HepG2 (cell line): Measurements from ENCODE around the gene C1QC. TPM values are rescaled to one million over a fixed set of nuclear protein-coding genes. Genes with fewer than 3 reads are reported as not detected.
A peak's percentile ranks its signal among the peaks of the same experiment; 100 is the strongest.

Source experiments
- DDIT3 ChIP-seq: sonication (generic); formaldehyde crosslinking; IDR thresholded peaks from 2 replicates; pipeline ENCODE4 v1.4.0; 2020; ENCODE audit warnings: mild to moderate bottlenecking, missing genetic modification reagents
- FOSL2 ChIP-seq: sonication (generic); formaldehyde crosslinking; IDR thresholded peaks from 2 replicates; pipeline ENCODE4 v1.4.0; 2020; ENCODE audit warnings: missing genetic modification reagents
- HHEX ChIP-seq: IDR thresholded peaks from 2 replicates; pipeline ENCODE4 v1.6.1; 2016; ENCODE audit warnings: control low read depth
- HMGA1 ChIP-seq: sonication (generic); formaldehyde crosslinking; conservative IDR thresholded peaks from 2 replicates; pipeline ENCODE4 v1.4.0; 2020; ENCODE audit warnings: missing genetic modification reagents
- MATR3 ChIP-seq: sonication (generic); formaldehyde crosslinking; IDR thresholded peaks from 2 replicates; pipeline ENCODE4 v1.4.0; 2020; ENCODE audit warnings: missing genetic modification reagents
- MIER3 ChIP-seq: IDR thresholded peaks from 2 replicates; pipeline ENCODE4 v1.6.1; 2016; ENCODE audit warnings: missing compliant biosample characterization, borderline replicate concordance
- MIXL1 ChIP-seq: IDR thresholded peaks from 2 replicates; pipeline ENCODE4 v1.6.1; 2016
- NFYB ChIP-seq: sonication (generic); formaldehyde crosslinking; IDR thresholded peaks from 2 replicates; pipeline ENCODE4 v1.4.0; 2020; ENCODE audit warnings: missing genetic modification reagents
- PRDM15 ChIP-seq: sonication (generic); formaldehyde crosslinking; IDR thresholded peaks from 2 replicates; pipeline ENCODE4 v1.4.0; 2020; ENCODE audit warnings: missing genetic modification reagents
- SCMH1 ChIP-seq: sonication (generic); formaldehyde crosslinking; IDR thresholded peaks from 2 replicates; pipeline ENCODE4 v1.9.0; 2021; ENCODE audit warnings: missing genetic modification reagents, mild to moderate bottlenecking, borderline replicate concordance
- SP5 ChIP-seq: IDR thresholded peaks from 2 replicates; pipeline ENCODE4 v1.6.1; 2016; ENCODE audit warnings: low read depth, borderline replicate concordance
- TSC22D2 ChIP-seq: sonication (generic); formaldehyde crosslinking; IDR thresholded peaks from 2 replicates; pipeline ENCODE4 v1.5.1; 2020; ENCODE audit warnings: missing genetic modification reagents, mild to moderate bottlenecking, borderline replicate concordance
- YY1 ChIP-seq: IDR thresholded peaks from 2 replicates; pipeline ENCODE4 v1.6.1; 2011; ENCODE audit warnings: low read length, low read depth, moderate library complexity, mild to moderate bottlenecking; ENCODE audit not compliant: insufficient read depth, insufficient replicate concordance
- ZKSCAN5 ChIP-seq: sonication (generic); formaldehyde crosslinking; IDR thresholded peaks from 2 replicates; pipeline ENCODE4 v1.5.1; 2020; ENCODE audit warnings: mild to moderate bottlenecking, missing genetic modification reagents
- ZNF546 ChIP-seq: sonication (generic); formaldehyde crosslinking; conservative IDR thresholded peaks from 2 replicates; pipeline ENCODE4 v1.8.1; 2023; ENCODE audit warnings: mild to moderate bottlenecking, missing genetic modification reagents
- ZNF619 ChIP-seq: sonication (generic); formaldehyde crosslinking; IDR thresholded peaks from 2 replicates; pipeline ENCODE4 v1.4.0; 2020; ENCODE audit warnings: mild to moderate bottlenecking, missing genetic modification reagents
- ZNF800 ChIP-seq: sonication (generic); formaldehyde crosslinking; IDR thresholded peaks from 2 replicates; pipeline ENCODE4 v1.4.0; 2020; ENCODE audit warnings: missing genetic modification reagents
- ZSCAN30 ChIP-seq: sonication (generic); formaldehyde crosslinking; IDR thresholded peaks from 2 replicates; pipeline ENCODE4 v1.5.0; 2020; ENCODE audit warnings: mild to moderate bottlenecking, missing genetic modification reagents
- polyA plus RNA-seq, 8 experiments: library from polyadenylated mRNA; depleted of rRNA in 3 of 8; stranded (reverse) in 7 of 8; unstranded in 1 of 8; fragments of >200 nt; fragmentation: Illumina TruSeq in 4 of 8; extraction: Trizol in 4 of 8; gene quantifications; 2 replicates each; pipeline versions ENCODE4 v1.2.1 to v1.2.3, GENCODE V29; 2011 to 2016; ENCODE audit warnings: low read depth in 4 of 8, missing spikeins in 1 of 8, mixed read lengths in 1 of 8; ENCODE audit not compliant: insufficient read depth in 1 of 8
- total RNA-seq, 5 experiments: library from RNA; depleted of rRNA; stranded (reverse); fragments of >200 nt; fragmentation: Illumina TruSeq; extraction: Trizol; gene quantifications; 2 replicates each; pipeline ENCODE4 v1.2.3, GENCODE V29; 2016; ENCODE audit warnings: low read depth in 1 of 5
- TF ChIP-seq, protein P1 (sequence below): sonication (generic); formaldehyde crosslinking; IDR thresholded peaks from 2 replicates; pipeline ENCODE4 v1.8.1; 2023; ENCODE audit warnings: mild to moderate bottlenecking, moderate library complexity, missing genetic modification reagents
- TF ChIP-seq, protein P2 (sequence below): sonication (generic); formaldehyde crosslinking; conservative IDR thresholded peaks from 2 replicates; pipeline ENCODE4 v1.4.0; 2020; ENCODE audit warnings: missing genetic modification reagents
- TF ChIP-seq, protein P3 (sequence below): sonication (generic); formaldehyde crosslinking; IDR thresholded peaks from 2 replicates; pipeline ENCODE4 v1.4.0; 2020; ENCODE audit warnings: low read depth, mild to moderate bottlenecking, missing genetic modification reagents

The C1QC gene
- total and polyA plus RNA-seq, 2 of the 13 experiments (the other 11 are each of a cell fraction or from before 2014, with no cell fraction given), result not detected

GRCh38 chr1:22641906-22642636 lies 1.4 kb upstream of the C1QC start (continued):
- no peak for TF ChIP-seq PRDM15 (CRISPR knock-in tag)
- no peak for TF ChIP-seq HMGA1 (CRISPR knock-in tag)
- no peak for TF ChIP-seq MIXL1
- peak; percentile 21 for TF ChIP-seq YY1
- TF ChIP-seq, protein P1, sequence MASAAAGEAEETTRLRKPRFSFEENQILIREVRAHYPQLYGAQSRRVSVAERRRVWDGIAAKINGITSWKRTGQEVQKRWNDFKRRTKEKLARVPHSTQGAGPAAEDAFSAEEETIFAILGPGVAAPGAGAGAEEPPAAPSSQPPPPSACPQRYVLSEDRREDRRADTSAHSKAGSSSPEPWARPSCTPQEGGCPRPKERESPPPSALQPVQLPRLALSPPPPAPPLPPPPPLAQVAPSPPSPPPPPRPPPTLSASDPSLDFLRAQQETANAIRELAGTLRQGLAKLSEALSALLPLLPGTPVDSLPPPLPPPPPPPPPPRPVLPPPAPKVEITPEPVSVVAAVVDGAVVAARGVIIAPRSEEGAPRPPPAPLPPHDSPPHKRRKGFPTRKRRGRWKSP (CRISPR knock-in tag), result no peak
- no peak for TF ChIP-seq TSC22D2
- TF ChIP-seq, protein P2, sequence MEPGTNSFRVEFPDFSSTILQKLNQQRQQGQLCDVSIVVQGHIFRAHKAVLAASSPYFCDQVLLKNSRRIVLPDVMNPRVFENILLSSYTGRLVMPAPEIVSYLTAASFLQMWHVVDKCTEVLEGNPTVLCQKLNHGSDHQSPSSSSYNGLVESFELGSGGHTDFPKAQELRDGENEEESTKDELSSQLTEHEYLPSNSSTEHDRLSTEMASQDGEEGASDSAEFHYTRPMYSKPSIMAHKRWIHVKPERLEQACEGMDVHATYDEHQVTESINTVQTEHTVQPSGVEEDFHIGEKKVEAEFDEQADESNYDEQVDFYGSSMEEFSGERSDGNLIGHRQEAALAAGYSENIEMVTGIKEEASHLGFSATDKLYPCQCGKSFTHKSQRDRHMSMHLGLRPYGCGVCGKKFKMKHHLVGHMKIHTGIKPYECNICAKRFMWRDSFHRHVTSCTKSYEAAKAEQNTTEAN, result no peak
- TF ChIP-seq MATR3 (CRISPR knock-in tag), result no peak
- TF ChIP-seq, protein P3, sequence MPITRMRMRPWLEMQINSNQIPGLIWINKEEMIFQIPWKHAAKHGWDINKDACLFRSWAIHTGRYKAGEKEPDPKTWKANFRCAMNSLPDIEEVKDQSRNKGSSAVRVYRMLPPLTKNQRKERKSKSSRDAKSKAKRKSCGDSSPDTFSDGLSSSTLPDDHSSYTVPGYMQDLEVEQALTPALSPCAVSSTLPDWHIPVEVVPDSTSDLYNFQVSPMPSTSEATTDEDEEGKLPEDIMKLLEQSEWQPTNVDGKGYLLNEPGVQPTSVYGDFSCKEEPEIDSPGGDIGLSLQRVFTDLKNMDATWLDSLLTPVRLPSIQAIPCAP, result no peak
- TF ChIP-seq FOSL2 (CRISPR knock-in tag), result no peak
- peak; percentile 98 for TF ChIP-seq SP5 (CRISPR knock-in tag)
- no peak for TF ChIP-seq ZNF546 (CRISPR knock-in tag)
- TF ChIP-seq ZNF800 (CRISPR knock-in tag), result no peak
- no peak for TF ChIP-seq DDIT3 (CRISPR knock-in tag)
- TF ChIP-seq ZNF619, result no peak; the same call in 1 of the 2 replicates
- TF ChIP-seq MIER3, result no peak
- TF ChIP-seq ZSCAN30 (CRISPR knock-in tag), result no peak
- TF ChIP-seq NFYB, result no peak
- no peak for TF ChIP-seq HHEX (CRISPR knock-in tag)
- no peak for TF ChIP-seq SCMH1
- peak; percentile 51; the same call in 1 of the 2 replicates for TF ChIP-seq ZKSCAN5 (CRISPR knock-in tag)
